ENCODE results near the gene LRP1. TPM values are rescaled to one million over a fixed set of nuclear protein-coding genes. Genes with fewer than 3 reads are reported as not detected.
A peak's percentile ranks its signal among the peaks of the same experiment; 100 is the strongest.

LRP1 gene
- total RNA-seq, 1 donor from 2014 or later = 108 TPM

- intact Hi-C loops (cut with micrococcal nuclease) = no loop called here
- DNase-seq = peak; percentile 76
Observed at GRCh38 chr12:57236925-57237595, 108.8 kb downstream of the LRP1 start.

GRCh38 chr12:57237596-57237931 is 109.3 kb downstream of the LRP1 start:
- ATAC-seq = no peak
- DNase-seq = no peak
- intact Hi-C loops (cut with micrococcal nuclease) = no loop called here

More at GRCh38 chr12:57236925-57237595, 108.8 kb downstream of the LRP1 start:
- ATAC-seq = peak; percentile 44

GRCh38 chr12:57237932-57238853 is 109.9 kb downstream of the LRP1 start:
- intact Hi-C loops (cut with micrococcal nuclease) = no loop called here
- DNase-seq (no peak), ATAC-seq (peak; percentile 3)

- DNase-seq (peak; percentile 95), ATAC-seq (peak; percentile 72)
- intact Hi-C loops (cut with micrococcal nuclease) = no loop called here
Observed at GRCh38 chr12:57238854-57239554, 110.7 kb downstream of the LRP1 start.

GRCh38 chr12:57239587-57240065 is 111.3 kb downstream of the LRP1 start:
- DNase-seq (no peak), ATAC-seq (no peak)
- intact Hi-C loops (cut with micrococcal nuclease) = no loop called here

- intact Hi-C loops (cut with micrococcal nuclease) = no loop called here
- DNase-seq (peak; percentile 73), ATAC-seq (no peak)
Observed at GRCh38 chr12:57240066-57240921, 112.0 kb downstream of the LRP1 start.

- DNase-seq (no peak), ATAC-seq (no peak)
- intact Hi-C loops (cut with micrococcal nuclease) = no loop called here
Observed at GRCh38 chr12:57240926-57241401, 112.7 kb downstream of the LRP1 start.

GRCh38 chr12:57241402-57242310 is 113.4 kb downstream of the LRP1 start:
- ATAC-seq = no peak
- intact Hi-C loops (cut with micrococcal nuclease) = no loop called here
- no peak for DNase-seq

GRCh38 chr12:57242329-57242690 is 114.0 kb downstream of the LRP1 start:
- peak; percentile 79 for DNase-seq
- intact Hi-C loops (cut with micrococcal nuclease) = no loop called here
- peak; percentile 43 for ATAC-seq

- DNase-seq (peak; percentile 76), ATAC-seq (peak; percentile 23)
- intact Hi-C loops (cut with micrococcal nuclease) = no loop called here
Observed at GRCh38 chr12:57242691-57243454, 114.6 kb downstream of the LRP1 start.

- peak; percentile 41 for ATAC-seq
- peak; percentile 87 for DNase-seq
- intact Hi-C loops (cut with micrococcal nuclease) = no loop called here
Observed at GRCh38 chr12:57243521-57244311, 115.4 kb downstream of the LRP1 start.

GRCh38 chr12:57244312-57244696 is 116.0 kb downstream of the LRP1 start:
- DNase-seq = no peak

GRCh38 chr12:57247041-57247440 is 118.8 kb downstream of the LRP1 start:
- intact Hi-C loops (cut with micrococcal nuclease) = no loop called here
- DNase-seq (no peak), ATAC-seq (no peak)

More at GRCh38 chr12:57244312-57244696, 116.0 kb downstream of the LRP1 start:
- intact Hi-C loops (cut with micrococcal nuclease) = no loop called here
- no peak for ATAC-seq

GRCh38 chr12:57248934-57249742 is 120.9 kb downstream of the LRP1 start:
- no peak for DNase-seq
- ATAC-seq = peak; percentile 38
- intact Hi-C loops (cut with micrococcal nuclease) = no loop called here

GRCh38 chr12:57250541-57250940 is 122.3 kb downstream of the LRP1 start:
- no peak for ATAC-seq
- intact Hi-C loops (cut with micrococcal nuclease) = no loop called here
- no peak for DNase-seq
